HG02970 (cell line): Measurements from ENCODE around the gene PDE6A.
A peak's percentile ranks its signal among the peaks of the same experiment; 100 is the strongest.

ENCODE experiments used
- ATAC-seq: cut with Tn5 transposase; IDR thresholded peaks from one replicate; pipeline ENCODE4 v1.9.1; 2021; ENCODE audit warnings: mild to moderate bottlenecking, moderate library complexity, moderate number of reproducible peaks; ENCODE audit not compliant: unreplicated experiment, low FRiP score

Gene PDE6A

DNA sequence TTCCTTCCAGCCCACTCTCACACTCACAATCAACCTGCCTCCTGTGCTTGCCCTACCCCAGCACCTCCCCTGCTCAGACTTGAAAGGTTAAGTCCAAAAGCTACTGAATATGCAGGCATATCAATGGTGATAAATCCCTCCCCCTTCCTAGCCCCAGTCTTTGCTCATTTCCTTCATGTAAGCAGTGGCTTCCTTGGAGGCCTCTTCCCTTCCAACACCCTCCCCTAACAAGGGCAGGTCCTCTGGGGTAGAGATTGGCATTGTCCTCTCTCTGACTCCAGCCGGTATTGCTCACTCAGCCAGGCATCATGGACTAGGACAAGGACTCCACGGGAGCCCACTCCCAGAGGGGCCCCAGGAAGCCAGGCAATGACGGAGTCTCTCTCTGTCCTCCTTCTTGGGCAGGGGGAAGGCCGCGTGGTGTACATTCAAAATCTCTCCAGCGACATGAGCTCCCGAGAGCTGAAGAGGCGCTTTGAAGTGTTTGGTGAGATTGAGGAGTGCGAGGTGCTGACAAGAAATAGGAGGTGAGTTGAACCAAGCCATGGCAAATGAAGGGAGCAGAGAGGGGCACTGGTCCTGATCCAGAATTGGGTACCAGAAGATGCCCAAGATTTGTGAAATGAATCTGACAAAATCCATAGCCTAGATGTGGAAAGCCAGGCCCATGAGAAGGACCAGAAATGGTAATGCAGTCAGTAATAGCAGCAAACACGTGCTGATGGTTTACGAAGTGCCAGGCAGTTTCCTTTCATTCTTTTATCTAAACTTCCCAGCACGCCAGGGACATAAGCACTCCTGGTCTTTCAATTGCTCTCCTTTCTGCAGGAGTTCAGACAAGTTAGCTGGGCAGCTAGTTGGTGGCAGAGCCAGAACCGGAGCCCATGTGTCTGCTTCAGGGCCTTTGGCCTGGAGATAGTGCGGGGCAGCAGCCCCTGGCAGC, 102.5 kb downstream of the PDE6A start:
- no peak for ATAC-seq

DNA sequence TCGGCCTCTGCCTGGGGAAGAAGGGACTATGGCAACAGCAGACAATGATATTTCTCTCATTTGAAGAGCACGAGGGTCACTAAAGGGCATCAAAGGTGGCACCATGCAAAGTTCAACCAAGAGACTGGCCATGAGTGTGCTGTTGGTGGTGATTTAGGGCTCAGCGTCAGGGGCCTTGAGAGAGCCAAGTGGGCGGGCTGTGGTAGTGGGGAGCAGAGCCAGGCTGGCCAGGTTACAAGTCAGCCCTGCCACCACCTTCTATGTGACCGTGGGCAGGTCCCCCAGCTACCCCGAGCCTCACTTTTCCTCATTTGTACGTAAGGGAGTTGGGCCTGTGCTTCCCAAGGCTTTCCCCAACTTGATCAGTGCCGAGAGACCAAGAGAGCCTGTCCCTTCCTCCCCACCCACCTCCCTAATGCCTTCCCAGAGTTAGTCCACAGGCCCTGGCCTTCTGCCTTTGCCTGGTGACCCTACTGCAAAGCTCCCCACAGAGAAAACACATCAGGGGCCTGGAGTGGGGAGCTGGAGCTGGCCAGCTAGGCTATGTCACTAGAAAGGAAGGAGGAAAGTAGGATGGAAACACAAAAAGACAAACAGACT, 104.3 kb downstream of the PDE6A start:
- no peak for ATAC-seq

DNA sequence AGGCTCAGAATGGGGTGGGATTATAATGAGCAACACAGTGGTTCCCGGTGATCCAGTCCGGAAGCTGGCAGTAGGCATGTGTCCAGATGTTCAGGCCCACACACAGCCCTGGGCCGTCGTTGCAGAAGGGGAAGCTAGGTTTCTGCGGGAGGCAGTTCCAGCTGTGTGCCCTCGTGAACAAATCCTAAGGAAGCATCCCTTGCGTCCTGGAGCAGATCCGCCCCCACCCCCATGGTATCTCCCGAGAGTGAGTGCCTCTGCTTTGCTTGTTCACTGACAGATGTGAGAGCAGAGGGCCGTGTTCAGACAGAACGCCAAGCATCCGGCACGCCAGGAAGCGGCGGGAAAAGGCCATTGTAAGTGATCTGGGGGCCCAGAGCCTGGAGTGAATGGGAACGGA, 104.8 kb downstream of the PDE6A start:
- no peak for ATAC-seq

DNA sequence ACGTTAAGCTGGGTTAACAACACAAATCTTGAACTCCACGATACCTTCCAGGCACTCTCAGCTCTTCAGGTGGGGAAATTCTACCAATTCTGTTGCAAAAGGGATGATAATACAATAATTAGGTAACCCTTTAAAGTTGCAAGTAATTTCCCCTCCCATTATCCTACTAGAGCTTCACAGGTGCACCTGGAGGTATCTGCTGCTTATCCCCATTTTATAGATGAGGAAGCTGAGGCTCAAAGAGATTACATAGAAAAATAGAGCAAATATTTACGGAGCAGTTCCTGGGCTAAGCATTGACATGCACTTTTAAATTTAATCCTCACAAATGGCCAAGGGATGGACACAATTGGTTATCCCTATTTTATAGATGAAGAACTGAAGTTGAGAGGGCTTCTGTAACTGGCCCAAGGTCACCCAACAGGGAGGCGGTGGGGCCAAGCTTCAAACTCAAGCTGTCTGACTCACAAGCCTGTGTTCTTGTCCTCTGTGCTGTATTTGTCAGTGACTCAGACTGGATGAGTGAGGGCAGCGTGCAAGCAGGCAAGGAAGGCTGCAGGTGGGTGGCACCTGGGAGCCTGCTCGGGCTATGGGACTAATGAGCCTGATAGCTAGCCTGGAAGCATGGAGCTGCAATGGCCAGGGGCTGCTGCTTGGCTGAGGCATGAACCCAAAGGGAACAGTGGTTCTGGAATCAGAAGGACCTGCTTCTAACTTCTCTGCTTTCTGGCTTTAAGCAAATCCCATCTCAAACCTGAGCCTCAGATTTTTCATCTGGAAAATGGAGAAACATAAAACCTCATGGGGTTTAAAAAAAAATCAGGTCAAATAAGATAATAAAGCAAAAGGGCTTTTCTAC, 105.5 kb downstream of the PDE6A start:
- no peak for ATAC-seq

- ATAC-seq, result no peak
These were observed 106.8 kb downstream of the PDE6A start for GRCh38 chr5:149837680-149838269.

DNA sequence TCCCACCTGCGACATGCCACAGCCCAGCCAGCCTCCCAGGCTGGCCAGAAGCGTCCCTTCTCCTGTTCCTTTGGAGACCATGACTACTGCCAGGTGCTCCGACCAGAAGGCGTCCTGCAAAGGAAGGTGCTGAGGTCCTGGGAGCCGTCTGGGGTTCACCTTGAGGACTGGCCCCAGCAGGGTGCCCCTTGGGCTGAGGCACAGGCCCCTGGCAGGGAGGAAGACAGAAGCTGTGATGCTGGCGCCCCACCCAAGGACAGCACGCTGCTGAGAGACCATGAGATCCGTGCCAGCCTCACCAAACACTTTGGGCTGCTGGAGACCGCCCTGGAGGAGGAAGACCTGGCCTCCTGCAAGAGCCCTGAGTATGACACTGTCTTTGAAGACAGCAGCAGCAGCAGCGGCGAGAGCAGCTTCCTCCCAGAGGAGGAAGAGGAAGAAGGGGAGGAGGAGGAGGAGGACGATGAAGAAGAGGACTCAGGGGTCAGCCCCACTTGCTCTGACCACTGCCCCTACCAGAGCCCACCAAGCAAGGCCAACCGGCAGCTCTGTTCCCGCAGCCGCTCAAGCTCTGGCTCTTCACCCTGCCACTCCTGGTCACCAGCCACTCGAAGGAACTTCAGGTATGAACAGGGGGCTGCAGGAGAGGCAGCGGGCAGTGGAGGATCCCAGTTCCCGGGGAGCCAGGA, 108.0 kb downstream of the PDE6A start:
- no peak for ATAC-seq

DNA sequence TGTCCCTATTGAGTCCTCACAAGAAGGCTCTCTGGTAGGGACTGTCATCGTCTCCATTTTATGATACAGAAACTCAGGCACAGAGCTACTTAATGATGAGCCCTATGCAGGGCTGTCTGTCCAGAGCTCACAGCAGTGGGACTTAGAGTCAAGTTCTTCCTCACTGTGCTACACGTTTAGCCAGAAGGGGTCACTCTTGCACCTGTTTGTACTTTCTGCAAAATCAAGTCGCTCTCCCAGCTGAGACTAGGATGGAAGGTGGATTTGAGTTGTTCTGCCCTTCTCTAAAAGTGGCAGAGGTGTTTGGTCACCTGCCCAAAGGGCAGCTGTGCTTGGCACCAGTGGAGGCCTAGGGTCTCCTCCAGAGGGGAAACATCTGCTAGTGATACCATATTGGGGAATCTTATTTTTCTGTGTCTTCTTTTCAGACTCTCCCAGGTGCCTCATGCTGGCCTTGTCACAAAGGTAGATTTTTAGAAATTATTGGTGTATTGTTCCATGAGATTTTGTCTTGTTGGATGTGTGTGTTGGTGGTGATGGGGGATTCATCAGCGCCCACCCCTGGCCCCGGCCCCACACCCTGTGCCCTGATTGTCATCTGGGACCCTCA, 110.2 kb downstream of the PDE6A start:
- ATAC-seq, result no peak

DNA sequence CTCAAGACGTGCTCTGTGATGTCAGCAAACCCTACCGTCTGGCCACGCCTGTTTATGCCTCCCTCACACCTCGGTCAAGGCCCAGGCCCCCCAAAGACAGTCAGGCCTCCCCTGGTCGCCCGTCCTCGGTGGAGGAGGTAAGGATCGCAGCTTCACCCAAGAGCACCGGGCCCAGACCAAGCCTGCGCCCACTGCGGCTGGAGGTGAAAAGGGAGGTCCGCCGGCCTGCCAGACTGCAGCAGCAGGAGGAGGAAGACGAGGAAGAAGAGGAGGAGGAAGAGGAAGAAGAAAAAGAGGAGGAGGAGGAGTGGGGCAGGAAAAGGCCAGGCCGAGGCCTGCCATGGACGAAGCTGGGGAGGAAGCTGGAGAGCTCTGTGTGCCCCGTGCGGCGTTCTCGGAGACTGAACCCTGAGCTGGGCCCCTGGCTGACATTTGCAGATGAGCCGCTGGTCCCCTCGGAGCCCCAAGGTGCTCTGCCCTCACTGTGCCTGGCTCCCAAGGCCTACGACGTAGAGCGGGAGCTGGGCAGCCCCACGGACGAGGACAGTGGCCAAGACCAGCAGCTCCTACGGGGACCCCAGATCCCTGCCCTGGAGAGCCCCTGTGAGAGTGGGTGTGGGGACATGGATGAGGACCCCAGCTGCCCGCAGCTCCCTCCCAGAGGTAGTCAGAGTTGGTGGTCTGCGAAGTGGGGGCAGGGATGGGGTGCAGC, 111.3 kb downstream of the PDE6A start:
- no peak for ATAC-seq

DNA sequence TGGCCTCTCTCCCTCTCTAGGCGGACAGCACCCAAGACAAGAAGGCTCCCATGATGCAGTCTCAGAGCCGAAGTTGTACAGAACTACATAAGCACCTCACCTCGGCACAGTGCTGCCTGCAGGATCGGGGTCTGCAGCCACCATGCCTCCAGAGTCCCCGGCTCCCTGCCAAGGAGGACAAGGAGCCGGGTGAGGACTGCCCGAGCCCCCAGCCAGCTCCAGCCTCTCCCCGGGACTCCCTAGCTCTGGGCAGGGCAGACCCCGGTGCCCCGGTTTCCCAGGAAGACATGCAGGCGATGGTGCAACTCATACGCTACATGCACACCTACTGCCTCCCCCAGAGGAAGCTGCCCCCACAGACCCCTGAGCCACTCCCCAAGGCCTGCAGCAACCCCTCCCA, 112.0 kb downstream of the PDE6A start:
- no peak for ATAC-seq

- peak; percentile 62 for ATAC-seq
These were observed 113.1 kb downstream of the PDE6A start for GRCh38 chr5:149831492-149831891.

- no peak for ATAC-seq
These were observed 114.0 kb downstream of the PDE6A start for GRCh38 chr5:149830579-149830978.

DNA sequence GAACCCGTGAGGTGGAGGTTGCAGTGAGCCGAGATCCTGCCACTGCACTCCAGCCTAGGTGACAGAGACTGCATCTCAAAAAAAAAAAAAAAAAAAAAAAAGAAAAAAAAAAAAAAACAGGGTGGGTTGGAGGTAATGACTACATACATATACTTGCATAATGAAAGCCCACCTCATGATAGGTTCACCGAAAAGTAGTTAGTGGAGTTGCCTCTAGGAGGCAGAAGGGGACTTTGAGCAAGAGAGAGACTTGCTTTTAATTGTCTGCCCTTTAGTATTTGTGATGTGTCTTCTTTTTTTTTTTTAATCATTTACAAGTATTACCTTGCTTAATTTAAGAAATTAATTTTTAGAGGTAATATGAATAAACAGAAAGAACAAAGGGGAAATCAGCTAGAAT, 114.6 kb downstream of the PDE6A start:
- no peak for ATAC-seq

DNA sequence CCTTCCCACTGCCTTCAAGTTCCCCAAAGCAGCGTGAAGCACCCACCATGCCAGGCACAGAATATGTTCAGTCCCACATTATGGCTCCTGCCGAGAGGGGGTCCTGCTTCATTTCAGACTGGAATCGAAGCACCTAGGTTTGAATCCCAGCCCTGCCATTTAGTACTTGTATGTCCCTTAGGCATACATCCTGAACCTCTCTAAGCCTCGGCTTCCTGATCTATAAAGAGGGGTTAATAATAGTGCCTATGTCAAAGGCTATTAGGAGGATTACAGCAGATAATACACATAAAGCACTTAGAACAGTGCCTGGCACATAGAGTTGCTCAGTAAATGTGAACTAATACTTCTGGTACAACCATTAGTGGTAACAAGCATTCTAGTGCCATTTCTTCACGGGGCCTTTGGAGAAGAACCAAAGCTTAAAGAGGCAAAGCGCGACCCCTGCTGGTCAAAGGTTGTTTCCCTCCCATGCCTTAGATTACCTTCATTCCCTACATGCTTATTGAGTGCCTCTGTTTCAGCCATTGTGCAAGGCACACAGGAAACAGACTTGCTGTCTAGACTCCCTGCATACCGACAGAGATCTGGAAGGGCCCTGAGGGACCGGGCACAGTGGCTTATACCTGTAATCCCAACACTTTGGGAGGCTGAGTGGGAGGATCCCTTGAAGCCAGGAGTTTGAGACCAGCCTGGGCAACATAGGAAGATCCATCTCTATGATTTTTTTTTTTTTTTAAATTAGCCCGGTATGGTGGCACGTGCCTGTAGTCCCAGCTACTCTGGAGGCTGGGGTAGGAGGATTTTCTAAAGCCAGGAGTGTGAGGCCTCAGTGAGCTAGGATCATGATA, 116.2 kb downstream of the PDE6A start:
- no peak for ATAC-seq

DNA sequence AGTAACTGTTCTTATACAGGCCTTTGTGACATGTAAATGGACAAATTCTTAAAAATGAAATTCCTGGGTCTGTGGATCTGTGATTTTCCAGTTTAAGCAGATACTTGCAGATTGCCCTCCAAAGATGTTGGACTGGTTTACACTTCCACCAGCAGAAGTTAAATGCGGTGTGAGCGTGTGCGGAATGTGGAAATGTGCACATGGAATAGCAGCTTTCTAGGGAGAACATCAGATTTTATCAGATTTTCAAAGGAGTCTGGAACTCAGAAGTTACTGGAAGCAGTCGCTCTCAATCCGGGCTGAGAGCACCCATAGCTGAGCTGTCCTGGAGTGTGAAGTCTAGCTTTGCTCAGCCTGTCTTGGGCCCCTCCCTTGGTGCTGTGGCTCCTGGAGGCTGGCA, 117.0 kb downstream of the PDE6A start:
- no peak for ATAC-seq

GRCh38 chr5:149827086-149827485, 117.5 kb downstream of the PDE6A start:
- ATAC-seq, result no peak

DNA sequence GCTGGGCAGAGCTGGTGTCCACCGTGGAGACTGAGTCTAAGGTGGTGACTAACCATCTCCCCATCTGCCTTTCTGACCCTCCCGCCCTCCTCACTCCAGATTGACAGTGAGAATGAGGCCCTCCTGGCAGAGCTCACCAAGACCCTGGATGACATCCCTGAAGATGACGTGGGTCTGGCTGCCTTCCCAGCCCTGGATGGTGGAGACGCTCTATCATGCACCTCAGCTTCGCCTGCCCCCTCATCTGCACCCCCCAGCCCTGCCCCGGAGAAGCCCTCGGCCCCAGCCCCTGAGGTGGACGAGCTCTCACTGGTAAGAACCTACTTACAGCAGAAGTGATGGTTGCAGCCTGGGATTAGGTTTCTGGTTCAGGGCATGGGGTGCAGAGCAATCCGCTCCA, 118.0 kb downstream of the PDE6A start:
- ATAC-seq, result no peak

DNA sequence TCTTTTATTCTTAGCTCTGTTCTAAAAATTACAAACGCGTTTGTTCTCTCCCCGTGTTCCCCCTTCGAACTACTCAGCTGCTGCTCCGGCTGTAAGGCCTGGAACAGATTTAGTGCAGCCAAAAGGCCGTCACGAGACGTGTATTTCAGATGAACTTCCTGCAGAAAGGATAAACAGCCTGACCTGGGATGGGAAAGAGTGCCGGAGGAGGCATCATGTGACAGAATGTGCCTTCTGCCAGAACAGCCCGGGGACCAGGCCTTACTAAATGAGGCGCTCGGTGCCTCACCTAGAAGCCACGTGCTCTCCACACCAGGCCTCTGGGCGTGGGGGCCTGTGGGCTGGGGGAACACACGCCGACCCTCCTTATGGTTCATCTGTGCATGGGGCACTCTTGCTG, 119.7 kb downstream of the PDE6A start:
- no peak for ATAC-seq

DNA sequence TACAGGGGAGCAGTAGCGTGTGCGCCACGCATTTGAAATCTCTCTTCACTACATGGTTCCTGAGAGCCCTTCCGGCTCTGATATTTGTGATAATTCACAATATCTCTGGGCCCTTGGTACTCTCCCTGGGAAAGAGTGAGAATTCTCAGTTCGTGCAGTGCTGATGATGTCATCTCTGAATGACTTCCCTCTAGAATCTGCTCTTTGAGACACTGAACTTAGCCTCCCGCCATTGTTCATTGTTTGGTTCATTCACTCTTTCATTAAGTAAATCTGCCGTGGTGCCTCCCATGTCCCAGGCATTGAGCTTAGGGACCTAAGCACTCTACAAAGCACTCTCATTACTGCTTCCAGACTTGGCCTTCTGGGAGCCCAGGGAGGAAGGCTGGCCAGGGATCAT, 120.5 kb downstream of the PDE6A start:
- no peak for ATAC-seq
